ENCODE results near the gene ZCCHC4.

Gene ZCCHC4

GRCh38 chr4:25377572-25378436 is 65.2 kb downstream of the ZCCHC4 start:
- no peak for DNase-seq (ENCODE audit: low read depth in 2 of 2, low spot score in 1 of 2)

DNA sequence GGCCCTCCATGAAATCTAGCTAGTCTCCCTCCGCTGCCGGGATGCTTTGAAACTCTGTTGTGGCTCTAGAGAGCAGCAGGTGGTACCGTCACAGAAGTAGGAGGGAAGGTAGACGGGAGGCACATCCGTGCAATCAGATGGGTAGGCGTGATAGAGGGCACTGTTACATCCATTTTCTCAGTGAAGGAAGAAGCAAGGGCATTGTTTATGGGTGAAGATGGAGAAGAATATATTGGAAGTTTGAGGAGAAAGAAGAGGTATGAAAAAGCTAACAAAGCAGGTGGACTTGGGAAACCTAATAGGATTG is 65.8 kb downstream of the ZCCHC4 start:
- no peak for DNase-seq (ENCODE audit: low read depth in 2 of 2, low spot score in 1 of 2)

DNA sequence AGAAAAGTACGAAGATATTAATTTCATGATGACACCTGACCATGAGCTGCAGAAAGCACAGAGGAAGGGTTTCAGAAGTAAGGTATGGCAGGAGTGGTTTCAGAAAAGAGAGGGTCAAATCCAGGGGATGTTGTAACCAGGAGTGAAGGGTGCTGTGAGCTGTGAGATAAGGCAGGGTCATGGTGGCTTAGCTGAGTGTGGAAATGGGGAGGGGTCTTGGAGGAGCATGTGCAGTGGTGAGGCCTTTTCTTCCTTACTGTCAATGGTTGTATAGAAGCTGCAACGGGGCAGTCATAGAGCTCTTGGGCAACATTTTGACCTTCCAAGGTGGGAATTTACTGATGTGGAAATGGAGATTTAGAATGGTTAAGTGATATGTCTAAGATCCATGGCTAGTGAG is 67.0 kb downstream of the ZCCHC4 start:
- DNase-seq (ENCODE audit: low read depth in 2 of 2, low spot score in 1 of 2), result no peak

GRCh38 chr4:25383647-25384046 is 71.1 kb downstream of the ZCCHC4 start:
- DNase-seq (ENCODE audit: low read depth in 2 of 2, low spot score in 1 of 2), result no peak

GRCh38 chr4:25386926-25387325 is 74.4 kb downstream of the ZCCHC4 start:
- DNase-seq (ENCODE audit: low read depth in 2 of 2, low spot score in 1 of 2), result no peak

GRCh38 chr4:25397305-25397704 is 84.7 kb downstream of the ZCCHC4 start:
- DNase-seq (ENCODE audit: low read depth in 2 of 2, low spot score in 1 of 2), result no peak

DNA sequence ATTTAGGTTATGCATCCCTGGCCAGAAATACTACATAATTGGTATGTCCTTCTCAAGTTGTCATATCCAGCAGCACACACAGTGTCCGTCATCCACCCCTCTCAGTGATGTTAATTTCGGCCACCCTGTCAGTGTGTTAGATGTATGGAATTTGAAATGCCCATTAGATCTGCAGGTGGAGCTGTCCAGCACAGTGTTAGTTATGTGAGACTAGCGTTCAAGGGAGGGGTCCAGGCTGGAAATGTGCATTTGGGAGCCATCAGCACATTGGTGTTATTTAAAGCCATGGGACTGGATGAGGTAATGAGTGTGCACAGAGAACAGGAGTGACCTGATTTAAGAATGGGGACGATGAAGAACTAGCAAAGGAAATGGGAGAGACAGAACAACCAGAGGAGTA is 86.9 kb downstream of the ZCCHC4 start:
- DNase-seq (ENCODE audit: low read depth in 2 of 2, low spot score in 1 of 2), result no peak

- DNase-seq (ENCODE audit: low read depth in 2 of 2, low spot score in 1 of 2), result no peak
These were observed 88.5 kb downstream of the ZCCHC4 start for GRCh38 chr4:25401066-25401465.

- DNase-seq (ENCODE audit: low read depth in 2 of 2, low spot score in 1 of 2), result no peak
These were observed 89.9 kb downstream of the ZCCHC4 start for GRCh38 chr4:25402521-25402920.

GRCh38 chr4:25403699-25404098 is 91.1 kb downstream of the ZCCHC4 start:
- no peak for DNase-seq (ENCODE audit: low read depth in 2 of 2, low spot score in 1 of 2)

GRCh38 chr4:25405453-25405852 is 92.9 kb downstream of the ZCCHC4 start:
- no peak for DNase-seq (ENCODE audit: low read depth in 2 of 2, low spot score in 1 of 2)

- no peak for DNase-seq (ENCODE audit: low read depth in 2 of 2, low spot score in 1 of 2)
These were observed 93.6 kb downstream of the ZCCHC4 start for GRCh38 chr4:25406081-25406692.

- DNase-seq (ENCODE audit: low read depth in 2 of 2, low spot score in 1 of 2), result no peak
These were observed 98.4 kb downstream of the ZCCHC4 start for GRCh38 chr4:25410820-25411529.

DNA sequence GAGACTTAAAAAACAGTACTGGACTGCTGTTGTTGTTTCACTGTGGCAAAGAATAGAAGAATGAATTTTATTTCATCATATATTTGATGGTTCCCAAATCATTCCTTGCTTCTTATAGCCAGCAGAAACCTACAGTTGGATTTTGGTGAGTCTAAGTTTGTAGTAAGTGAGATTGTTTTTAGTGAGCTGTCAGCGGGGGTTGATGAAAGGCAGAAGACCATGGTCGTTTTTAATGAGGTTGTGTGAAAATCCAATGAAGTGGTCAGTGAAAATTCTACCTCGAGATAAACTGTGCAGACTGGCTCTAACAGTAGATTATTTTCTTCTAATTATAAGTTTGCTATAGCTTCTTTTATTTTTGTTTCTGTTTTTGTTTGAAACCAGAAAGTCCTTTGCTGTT is 100.7 kb downstream of the ZCCHC4 start:
- DNase-seq (ENCODE audit: low read depth in 2 of 2, low spot score in 1 of 2), result no peak

- no peak for DNase-seq (ENCODE audit: low read depth in 2 of 2, low spot score in 1 of 2)
These were observed 104.4 kb downstream of the ZCCHC4 start for GRCh38 chr4:25417014-25417413.

All from stimulated activated CD8-positive, alpha-beta memory T cell treated with anti-CD3 and anti-CD28 coated beads, Interleukin-4, amount 100 ng/mL, for 1 hour (primary cell).